HG03571 (cell line): Measurements from ENCODE around the gene DUSP3.

Experiments used
- ATAC-seq: cut with Tn5 transposase; IDR thresholded peaks from one replicate; pipeline ENCODE4 v1.9.1; 2021; ENCODE audit not compliant: unreplicated experiment

DUSP3 gene

DNA sequence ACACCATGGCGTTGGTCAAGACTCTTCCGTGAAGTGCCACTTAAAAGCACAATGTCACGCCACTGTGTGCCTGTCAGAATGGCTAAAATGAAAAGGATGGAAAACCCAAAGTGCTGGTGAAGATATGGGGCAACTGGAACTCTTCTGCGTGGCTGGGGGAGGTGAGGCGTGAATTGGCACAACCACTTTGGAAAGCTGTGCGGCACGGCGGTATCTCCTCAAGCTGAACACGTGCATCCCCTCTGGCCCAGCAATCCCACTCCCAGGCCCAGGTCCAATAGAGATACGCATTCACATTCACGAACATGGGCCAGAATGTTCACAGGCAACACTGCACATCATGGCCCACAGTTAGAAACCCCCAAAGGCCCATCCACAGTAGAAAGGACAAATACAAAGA is 8.9 kb downstream of the DUSP3 start:
- no peak for ATAC-seq

DNA sequence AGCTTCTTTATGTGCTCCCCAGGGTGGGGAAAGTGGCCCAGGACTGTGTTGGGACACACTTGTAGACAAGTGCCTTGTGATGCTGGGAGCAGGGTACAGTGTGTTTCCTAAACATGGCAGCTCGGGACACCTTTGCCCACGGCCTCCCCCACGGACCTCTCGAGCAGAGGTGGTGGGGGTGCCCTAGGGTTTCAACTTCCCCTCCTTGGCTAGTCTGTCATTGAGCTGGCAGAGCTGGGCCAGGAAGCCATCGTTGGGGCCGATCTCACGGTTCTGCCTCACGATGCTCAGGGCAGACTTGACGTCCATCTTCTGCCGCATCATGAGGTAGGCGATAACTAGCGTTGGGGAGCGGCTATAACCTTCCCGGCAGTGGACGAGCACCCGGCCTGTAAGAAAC is 9.4 kb downstream of the DUSP3 start:
- ATAC-seq: no peak

DNA sequence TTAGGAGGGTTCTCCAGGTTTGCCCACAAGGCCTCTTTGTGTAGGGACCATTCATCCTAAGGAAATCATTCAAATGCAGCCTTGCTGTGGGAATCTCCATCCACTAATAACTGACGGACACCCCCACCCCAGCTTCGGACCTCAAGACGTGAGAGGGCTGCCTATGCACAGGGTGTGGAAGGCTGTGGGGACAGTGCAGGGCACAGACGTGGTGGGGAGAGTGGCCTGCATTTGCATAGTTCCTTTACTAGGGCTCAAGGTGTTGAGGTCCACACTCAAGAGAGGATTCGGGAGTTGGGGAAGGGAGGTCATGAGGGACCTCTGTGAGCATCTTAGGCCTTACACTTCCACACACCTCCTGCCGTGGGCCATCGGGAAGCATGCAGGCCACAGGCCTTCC is 9.8 kb downstream of the DUSP3 start:
- no peak for ATAC-seq

DNA sequence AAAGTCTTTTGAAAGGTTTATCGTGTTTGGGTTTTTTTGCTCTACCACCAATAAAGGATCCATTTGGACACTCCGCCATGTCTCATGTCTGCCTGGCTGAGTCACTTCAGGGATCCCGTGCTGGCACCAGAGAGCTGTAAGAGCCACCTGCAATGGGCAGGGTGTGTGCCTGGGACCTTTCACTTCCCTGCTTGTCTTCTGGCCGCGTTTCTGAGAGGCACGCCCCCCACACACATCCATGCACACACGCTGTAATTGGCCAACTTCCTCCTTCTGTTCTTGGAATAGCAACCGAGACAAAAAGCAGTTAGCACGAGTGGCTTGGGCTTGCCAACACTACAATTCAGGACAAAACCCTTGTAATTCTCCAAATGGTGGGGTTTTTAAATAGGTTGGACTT is 10.4 kb downstream of the DUSP3 start:
- ATAC-seq: no peak

DNA sequence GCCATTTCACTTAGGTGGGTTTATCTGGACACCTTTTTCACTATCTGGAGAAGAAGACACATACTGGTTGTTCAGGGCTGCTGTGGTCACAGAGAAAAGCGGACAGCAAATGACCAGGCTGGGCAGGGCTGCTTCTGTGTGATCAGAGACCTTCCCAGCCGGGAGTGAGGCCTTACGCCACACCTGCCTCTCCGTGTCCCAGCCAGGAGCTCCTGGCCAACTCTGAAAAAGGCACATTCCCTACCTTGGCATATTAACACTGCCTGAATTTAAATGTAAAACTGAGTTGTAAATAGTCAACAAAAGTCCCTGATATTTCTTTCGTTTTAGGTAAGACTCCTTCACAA is 11.1 kb downstream of the DUSP3 start:
- no peak for ATAC-seq

DNA sequence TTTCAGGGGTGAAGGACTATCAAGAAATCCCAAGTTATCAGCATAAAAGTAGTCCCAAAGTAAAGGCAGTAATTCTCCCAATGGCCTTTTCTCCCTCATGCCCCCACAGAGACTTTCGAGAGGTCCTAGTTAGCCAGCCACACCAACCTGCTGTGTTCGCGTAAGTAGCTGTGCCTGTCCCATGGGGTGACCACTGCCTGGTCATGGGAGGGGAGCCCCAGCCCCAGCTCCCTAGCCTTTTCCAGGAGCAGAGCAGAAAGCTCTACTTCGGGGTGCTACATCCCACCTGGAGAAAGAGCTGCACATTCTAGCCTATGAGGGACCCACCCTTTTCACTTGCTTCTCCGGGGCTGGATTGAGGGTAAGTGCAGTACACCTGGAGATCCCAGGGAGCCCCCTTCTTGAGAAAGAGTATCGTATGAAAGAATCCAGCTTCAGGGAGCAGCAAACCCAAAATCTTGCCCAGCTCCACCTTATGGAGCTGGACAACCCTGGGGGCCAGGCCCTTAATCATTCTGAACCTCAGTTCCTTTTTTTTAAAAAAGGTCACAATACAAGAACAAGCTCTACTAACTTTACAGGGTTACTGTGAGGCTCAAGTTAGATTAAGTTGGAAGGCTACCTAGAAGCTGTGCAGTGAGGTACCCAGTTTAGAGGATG is 11.6 kb downstream of the DUSP3 start:
- no peak for ATAC-seq

DNA sequence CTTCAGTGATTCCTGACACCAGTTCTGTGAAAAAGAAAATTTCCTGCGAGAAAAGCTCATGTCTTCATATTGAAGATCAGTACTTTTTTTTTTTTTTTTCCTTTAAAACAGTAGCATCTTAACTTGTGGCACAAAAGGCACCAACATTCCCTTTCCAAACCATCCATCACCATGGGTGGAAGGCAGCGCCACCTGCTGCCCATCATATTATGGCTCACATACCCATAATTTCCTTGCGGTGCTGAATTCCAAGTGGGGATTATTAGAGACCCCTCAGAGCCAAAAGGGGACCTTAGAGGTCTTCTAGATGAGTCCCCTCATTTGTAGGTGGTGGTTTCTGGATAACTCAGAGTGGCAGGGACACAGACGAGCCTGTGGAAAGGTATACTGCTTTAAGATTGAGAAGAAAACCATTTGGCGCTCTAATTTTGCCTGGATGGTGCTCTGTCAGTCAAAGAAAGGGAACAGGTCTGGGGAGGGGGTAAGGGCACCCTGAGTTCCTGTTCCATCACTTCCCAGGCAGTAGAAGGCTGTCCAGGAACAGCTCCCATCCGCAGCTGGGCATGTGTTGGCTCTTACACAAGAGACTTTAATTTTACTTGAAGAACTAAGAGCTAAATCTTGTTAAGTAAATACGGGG is 12.2 kb downstream of the DUSP3 start:
- ATAC-seq: no peak

DNA sequence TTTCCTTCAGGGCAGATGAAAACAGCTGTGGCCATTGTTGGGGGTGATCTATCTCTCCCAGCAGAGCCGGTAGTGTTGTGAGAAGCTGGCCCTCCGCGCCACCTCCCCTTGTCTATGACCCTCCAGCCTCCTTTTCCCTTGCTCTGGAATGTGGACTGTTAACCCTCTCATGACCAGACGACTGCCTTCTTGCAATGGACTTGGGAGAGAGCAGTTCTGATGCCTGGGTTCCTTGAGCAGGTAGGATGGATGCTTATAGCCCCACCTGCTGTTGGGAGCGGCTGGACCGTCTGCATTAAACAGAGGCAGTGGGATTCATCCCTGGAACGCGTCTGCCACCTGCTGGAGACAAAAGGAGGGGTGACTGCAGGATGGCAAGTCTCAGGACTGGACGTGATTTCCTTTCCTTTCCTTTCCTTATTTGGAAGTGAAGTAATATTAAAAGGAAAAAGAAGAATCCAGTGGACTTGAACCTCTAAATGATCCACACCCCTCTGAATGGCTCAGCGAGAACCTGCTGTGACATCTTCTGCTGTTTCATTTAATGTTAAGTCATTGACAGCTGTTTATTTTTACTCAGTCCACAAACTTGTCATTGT is 18.4 kb downstream of the DUSP3 start:
- peak; percentile 57 for ATAC-seq

DNA sequence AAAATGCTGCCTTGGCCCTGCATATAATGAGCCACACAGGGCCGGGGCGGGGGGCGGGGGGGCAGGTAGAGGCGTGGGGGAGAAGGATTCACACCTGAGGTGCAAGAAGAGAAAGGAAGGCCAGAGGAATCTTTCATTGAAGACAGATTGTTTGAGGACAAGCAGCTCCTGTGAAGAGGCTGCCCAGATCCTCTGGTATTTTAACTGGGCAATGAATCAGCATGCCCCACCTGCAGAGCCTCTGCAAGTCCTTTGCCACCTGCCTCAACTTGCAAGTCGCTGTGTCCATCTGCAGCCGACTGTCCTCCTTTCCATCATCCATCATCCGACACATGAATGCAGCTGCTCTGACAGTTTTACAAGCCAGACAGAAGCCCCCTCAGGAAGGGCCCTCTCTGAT is 18.9 kb downstream of the DUSP3 start:
- no peak for ATAC-seq

DNA sequence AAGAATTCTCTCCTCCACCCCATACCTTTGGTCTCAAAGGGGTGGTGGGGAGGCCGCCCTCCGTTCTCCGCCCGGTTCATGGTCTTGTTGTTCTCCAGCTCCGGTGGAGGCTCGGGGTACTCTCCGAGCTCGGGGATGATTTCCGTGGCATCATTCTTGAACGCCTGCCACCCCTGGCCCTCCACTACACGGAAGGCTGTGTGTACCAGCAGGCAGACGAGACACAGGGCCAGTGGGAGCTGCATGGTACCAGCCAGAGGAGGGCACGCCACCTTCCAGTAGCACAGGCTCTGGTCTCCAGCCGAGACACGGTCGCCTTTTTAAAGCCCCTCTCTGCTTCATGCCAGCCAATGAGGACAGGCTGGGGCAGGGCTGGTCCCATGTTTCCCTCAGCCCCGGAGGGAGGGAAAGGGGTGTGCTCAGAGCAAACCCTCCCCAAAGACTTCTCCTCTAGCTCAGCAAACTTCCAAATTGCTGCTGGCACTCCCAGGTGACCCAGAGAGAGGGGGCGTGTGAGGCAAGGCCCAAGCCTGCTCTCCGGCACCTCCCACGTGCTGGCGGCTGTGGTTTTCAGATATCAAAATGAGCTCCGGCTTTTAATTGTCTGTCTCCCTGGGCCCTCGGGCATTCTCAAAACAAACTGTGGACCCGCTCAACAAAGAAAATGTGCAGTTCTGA is 20.1 kb downstream of the DUSP3 start, which contains the start of gene SOST:
Gene SOST (minus strand): TSS at position 295 of the 678 bp plus-strand sequence. CDS start 50 bp downstream, at position 245.
- ATAC-seq: no peak

DNA sequence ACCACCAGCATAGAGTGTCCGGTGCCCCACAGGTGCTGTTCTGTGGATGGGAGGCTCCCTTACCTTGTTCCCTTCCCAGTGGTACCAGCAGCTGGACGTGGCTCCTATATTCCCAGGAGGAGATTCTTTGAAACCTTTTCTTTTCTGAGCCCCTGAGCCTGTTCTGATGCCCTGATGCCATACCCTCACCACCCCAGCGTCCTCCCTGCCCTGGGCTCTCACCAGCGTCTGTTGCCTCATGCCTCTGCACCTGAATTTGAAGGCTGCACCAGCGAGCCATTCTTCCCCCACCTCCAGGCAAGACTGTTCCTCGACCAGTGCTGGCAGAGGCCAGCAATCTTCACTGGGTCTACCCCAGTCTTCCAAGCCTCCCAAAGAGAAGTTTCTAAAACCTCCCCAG is 20.7 kb downstream of the DUSP3 start:
- ATAC-seq: no peak

DNA sequence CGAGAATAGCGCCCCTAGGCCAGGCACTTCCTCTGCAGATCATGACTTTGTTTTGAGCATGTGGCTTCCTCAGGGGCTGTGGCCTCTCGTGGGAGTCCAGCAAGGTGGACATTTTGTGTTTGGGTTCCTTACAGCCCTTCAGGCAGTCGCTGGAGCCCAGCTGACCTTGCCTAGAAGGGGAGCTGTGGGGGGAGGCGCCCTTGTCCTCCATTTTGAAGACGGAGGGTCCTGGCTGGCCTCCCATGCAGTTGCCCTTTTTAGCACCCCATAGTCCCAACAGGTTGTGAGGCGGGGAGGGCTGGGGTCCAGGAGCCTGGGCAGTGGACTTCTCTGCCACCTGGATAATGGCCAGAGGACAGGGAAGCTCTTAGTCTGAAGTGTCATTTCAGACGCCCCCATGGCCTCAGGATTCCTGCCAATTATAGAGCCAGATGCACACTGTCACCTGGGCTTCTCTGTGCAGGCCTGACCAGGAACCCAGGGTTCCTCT is 21.6 kb downstream of the DUSP3 start:
- ATAC-seq: no peak

DNA sequence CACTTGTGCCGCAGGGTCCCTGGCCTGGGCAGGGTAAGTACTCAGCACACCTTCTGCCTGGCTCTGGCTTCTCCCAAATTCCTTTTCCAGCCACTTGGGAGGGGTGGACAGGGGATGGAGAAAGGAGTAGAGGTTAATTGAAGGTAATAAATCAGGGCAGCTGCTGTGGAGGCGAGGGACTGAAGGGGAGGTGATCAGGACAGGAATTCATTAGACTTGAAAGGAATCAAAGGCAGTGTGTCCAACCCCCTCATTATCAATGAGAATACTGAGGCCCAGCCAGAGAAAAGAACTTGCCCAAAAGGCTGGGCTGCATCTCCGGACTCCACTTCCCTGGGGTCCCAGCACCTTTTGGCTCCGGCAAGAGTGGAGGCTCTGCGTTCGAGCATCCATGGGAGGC is 22.6 kb downstream of the DUSP3 start:
- ATAC-seq: no peak

DNA sequence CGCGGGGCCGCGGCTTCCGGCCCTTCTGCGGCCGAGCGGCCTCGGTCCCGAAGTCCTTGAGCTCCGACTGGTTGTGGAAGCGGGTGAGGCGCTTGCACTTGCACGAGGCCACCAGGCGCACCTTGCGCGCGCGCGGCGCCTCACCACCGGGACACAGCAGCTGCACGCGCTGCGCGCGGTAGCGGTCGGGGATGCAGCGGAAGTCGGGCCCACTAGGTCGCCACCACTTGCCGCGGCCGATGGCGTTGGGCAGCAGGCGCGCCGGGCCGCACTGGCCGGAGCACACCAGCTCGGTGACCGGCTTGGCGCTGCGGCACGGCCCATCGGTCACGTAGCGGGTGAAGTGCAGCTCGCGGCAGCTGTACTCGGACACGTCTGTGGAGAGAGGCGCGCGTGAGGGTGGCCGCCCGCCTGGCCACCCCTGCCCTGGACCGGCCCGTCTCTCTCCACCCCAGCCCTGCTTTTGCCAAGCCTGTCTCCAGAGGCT is 23.3 kb downstream of the DUSP3 start:
- no peak for ATAC-seq

DNA sequence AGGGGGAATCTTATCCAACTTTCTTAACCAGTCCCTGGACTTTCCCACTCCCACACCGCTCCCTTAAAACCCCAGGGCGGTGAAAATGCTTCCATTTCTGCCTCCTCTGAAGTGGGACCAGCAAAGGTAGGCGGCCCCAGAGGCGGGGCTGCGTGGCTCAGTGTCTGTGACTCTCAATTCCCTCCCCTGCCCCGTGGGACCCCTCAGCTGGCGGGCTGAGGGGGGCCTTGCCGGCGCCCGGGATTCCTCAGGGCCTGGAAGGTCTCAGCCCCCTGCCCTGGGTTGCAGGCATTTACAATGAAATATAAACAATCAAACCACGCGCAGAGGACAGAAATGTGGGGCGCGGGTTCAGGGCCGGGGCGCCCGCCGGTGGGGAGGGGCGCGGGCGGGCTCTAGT is 23.8 kb downstream of the DUSP3 start:
- no peak for ATAC-seq

DNA sequence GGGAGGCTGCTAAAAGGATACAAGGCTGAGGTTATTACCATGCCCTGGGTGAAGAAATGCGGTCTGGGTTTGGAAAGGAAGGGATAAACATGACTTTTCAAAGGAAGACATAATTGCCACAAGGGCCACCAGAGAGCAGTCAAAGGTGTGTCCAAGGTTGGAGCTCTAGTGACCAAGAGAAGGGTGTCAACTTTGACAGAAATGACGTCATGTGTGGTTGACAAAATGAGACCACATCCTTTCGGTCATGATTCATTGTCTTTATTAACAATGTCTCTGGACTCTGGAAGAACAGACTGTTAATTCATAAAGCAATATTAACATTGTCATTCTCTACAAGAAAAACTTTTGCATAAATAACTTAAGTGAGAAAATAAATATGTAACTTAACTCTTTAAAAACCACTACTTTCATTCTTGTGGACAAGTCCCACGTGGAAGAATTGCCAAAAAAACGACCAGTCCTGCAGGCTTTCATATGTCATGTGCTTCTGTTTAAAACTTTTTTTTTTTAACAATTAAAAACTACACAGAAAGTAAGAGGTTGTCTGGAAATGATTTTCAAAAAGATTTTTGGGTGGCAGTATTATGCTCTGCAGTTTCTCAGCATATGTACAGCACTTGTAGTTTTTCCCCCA is 25.2 kb downstream of the DUSP3 start:
- no peak for ATAC-seq

DNA sequence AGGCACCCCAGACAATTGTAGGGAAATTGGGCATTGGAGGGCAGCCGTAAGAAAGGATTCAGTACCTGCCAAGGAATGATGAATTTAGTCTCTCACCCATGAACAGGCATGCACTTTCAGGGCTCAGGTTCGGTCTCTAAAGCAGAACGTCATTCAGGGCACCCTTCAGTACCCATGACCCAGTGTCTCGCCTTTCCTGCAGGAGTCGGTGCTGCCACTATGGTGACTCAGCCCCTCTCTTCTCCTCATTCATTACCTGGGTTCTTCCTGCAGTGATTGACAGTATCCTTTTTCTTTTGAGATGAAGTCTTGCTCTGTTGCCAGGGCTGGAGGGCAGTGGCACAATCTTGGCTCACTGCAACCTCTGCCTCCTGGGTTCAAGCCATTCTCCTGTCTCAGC is 28.6 kb downstream of the DUSP3 start:
- no peak for ATAC-seq

DNA sequence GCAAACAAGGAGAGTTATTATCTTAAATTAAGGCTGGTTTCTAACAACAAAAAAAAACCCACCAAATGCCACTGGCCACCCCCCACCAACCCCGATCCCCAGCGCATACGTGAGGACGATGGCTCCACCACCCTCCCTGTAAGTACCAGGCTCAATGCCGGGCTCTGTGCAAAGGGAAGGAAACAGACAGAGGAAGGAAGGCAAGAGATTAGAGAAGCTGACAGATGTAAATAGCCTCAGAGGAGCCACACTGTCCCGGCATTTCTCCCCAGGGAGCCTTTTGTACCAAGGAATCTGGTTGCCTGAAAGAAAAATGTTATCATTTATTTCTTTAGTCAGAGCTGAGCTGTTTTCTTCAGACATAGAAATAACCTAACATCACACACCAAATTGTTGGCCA is 33.2 kb downstream of the DUSP3 start:
- no peak for ATAC-seq

DNA sequence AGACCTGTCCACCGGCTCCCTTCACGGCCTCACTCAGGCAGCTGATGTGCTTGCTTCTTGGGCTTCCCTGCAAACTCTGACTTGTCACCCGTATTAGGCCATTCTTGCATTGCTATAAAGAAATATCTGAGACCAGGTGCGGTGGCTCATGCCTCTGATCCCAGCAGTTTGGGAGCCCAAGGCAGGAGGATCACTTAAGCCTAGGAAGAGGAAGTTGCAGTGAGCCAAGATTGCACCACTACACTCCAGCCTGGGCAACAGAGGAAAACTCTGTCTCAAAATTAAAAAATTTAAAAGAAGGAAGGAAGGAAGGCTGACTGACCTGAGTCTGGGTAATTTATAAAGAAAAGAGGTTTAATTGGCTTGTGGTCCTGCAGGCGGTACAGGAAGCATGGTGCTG is 37.1 kb downstream of the DUSP3 start:
- ATAC-seq: no peak

DNA sequence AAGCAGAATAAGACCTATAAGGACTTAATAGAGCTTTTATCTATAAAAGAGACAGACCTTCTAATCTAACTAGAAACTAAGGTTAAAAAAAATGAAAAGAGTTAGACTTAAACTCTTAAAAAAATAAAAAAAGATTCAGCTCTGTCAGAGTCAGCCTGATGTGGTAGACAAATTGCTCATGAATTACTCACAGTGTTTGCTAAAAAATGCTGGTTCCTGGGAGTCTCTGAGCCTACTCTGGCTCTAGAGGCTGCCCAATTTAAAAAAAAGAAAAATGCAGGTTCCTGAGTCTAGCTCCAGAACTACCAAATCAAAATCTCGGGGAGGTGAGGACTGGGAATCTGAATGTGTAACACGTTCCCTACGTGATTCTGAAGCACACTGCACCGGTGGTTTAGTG is 38.2 kb downstream of the DUSP3 start:
- no peak for ATAC-seq

DNA sequence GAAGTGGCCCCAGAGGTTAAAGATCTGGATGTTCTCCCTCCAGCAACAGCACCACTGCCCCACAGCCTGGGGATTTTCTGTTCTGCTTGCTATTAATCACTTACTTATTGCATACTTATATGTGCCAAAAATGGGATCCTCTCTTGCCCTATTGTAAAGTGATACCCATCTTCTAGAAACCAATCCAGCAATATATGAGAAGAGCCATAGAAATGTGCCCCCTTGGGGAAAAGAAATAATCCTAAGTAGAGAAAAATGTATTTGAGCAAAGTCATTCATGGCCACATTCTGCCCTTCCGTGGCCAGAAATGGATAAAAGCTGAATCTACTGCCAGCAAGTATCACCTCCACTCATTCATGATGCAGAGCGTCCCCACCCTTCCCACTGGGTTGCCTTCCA is 41.1 kb downstream of the DUSP3 start:
- ATAC-seq: no peak
